SH-SY5Y (cell line): ENCODE measurements around the gene LRRC7.

Experiments used
- GATA2 ChIP-seq: IDR thresholded peaks from 2 replicates; pipeline ENCODE4 v1.6.1; 2011; ENCODE audit warnings: mild to moderate bottlenecking, low read depth, low read length
- GATA3 ChIP-seq: IDR thresholded peaks from 2 replicates; pipeline ENCODE4 v1.6.1; 2011; ENCODE audit warnings: low read depth, mild to moderate bottlenecking, low read length, moderate library complexity

- TF ChIP-seq GATA3 (no peak), GATA2 (no peak)
These were observed 285.0 kb downstream of the LRRC7 start for GRCh38 chr1:69852706-69853105.
